Liver (tissue), 3 donors: ENCODE measurements around the gene GLI1.

Experiments used
- CTCF ChIP-seq: fragments of 150-350 bp; IDR thresholded peaks from 2 replicates; pipeline ENCODE4 v1.5.1; 2017; ENCODE audit warnings: improper control_type of control experiment, low read depth, low read length; ENCODE audit not compliant: missing input control
- GABPA ChIP-seq, 2 donors: IDR thresholded peaks in 1 of 2; conservative IDR thresholded peaks in 1 of 2; 2 replicates each; pipeline ENCODE4 v1.6.1; 2016; ENCODE audit warnings: antibody characterized with exemption in 2 of 2, mild to moderate bottlenecking in 1 of 2, moderate library complexity in 1 of 2
- HNF4G ChIP-seq: IDR thresholded peaks from 2 replicates; pipeline ENCODE4 v1.6.1; 2016; ENCODE audit warnings: antibody characterized with exemption
- JUND ChIP-seq, 2 donors: IDR thresholded peaks; 2 replicates each; pipeline ENCODE4 v1.6.1; 2016; ENCODE audit warnings: antibody characterized with exemption in 2 of 2
- REST ChIP-seq: IDR thresholded peaks from 2 replicates; pipeline ENCODE4 v1.6.1; 2016; ENCODE audit warnings: antibody characterized with exemption, mild to moderate bottlenecking
- TAF1 ChIP-seq: conservative IDR thresholded peaks from 2 replicates; pipeline ENCODE4 v1.6.1; 2016; ENCODE audit warnings: antibody characterized with exemption, mild to moderate bottlenecking
- YY1 ChIP-seq: IDR thresholded peaks from 2 replicates; pipeline ENCODE4 v1.6.1; 2016; ENCODE audit warnings: antibody characterized with exemption, mild to moderate bottlenecking
- ZBTB33 ChIP-seq: IDR thresholded peaks from 2 replicates; pipeline ENCODE4 v1.6.1; 2016; ENCODE audit warnings: antibody characterized with exemption
- donor health status: healthy.
- donor health status: healthy.

GRCh38 chr12:57490126-57490525 is 30.5 kb downstream of the GLI1 start:
- TF ChIP-seq REST, result no peak
- no peak for TF ChIP-seq HNF4G
- TF ChIP-seq JUND (IDR thresholded peaks at IDR 0.05), result no peak
- no peak for TF ChIP-seq GABPA (IDR thresholded peaks at IDR 0.05 in 1 of 2, conservative IDR thresholded peaks at IDR 0.05 in 1 of 2)
- no peak for TF ChIP-seq CTCF
- no peak for TF ChIP-seq TAF1
- no peak for TF ChIP-seq ZBTB33
- TF ChIP-seq YY1, result no peak
